CD4-positive, CD25-positive, alpha-beta regulatory T cell (primary cell): ENCODE data around the gene COPZ2. TPM values are rescaled to one million over a fixed set of nuclear protein-coding genes. Genes with fewer than 3 reads are reported as not detected.
A peak's percentile ranks its signal among the peaks of the same experiment; 100 is the strongest.

Experiments used
- ATAC-seq, 2 donors: fragments of 150-1000 bp; cut with Tn5 transposase; one replicate each; pipeline ENCODE4 v1.10.0; 2021; ENCODE audit warnings: low read depth in 2 of 2, moderate number of reproducible peaks in 2 of 2, moderate library complexity in 1 of 2
- DNase-seq, 3 donors: peaks; one replicate each; pipeline versions ENCODE4 v3.0.0 to v3.0.0-alpha.2; 2012 to 2022; ENCODE audit warnings: mixed read lengths in 1 of 3
- H3K27ac ChIP-seq: one replicate; pipeline ENCODE4 v1.7.0; 2013; ENCODE audit warnings: mild to moderate bottlenecking, low read length; ENCODE audit not compliant: insufficient read depth, poor library complexity, severe bottlenecking
- H3K27me3 ChIP-seq: one replicate; pipeline ENCODE4 v1.7.0; 2013; ENCODE audit warnings: low read length; ENCODE audit not compliant: control insufficient read depth, insufficient read depth
- H3K36me3 ChIP-seq: one replicate; pipeline ENCODE4 v1.7.0; 2013; ENCODE audit warnings: mild to moderate bottlenecking, low read length, moderate library complexity; ENCODE audit not compliant: control insufficient read depth, insufficient read depth
- H3K4me1 ChIP-seq: 2 replicates; pipeline ENCODE4 v1.7.0; 2013; ENCODE audit warnings: mild to moderate bottlenecking, low read length; ENCODE audit not compliant: insufficient read depth, control insufficient read depth, poor library complexity, severe bottlenecking
- H3K4me3 ChIP-seq: one replicate; pipeline ENCODE4 v1.7.0; 2013; ENCODE audit warnings: low read depth, mild to moderate bottlenecking, low read length, moderate library complexity
- H3K9me3 ChIP-seq, 2 experiments: 1 replicate in 1 of 2; 2 replicates in 1 of 2; pipeline ENCODE4 v1.7.0; 2013; ENCODE audit warnings: low read length in 2 of 2, mild to moderate bottlenecking in 1 of 2, moderate library complexity in 1 of 2; ENCODE audit not compliant: control insufficient read depth in 2 of 2
- H3K27ac Mint-ChIP-seq, 3 donors: one replicate each; pipeline ENCODE4 v1.8.0; 2020 to 2022; ENCODE audit warnings: mild to moderate bottlenecking in 3 of 3, mixed read lengths in 3 of 3, moderate library complexity in 2 of 3
- H3K27me3 Mint-ChIP-seq: one replicate; pipeline ENCODE4 v1.8.0; 2022; ENCODE audit warnings: mild to moderate bottlenecking, mixed read lengths
- H3K36me3 Mint-ChIP-seq: one replicate; pipeline ENCODE4 v1.8.0; 2020; ENCODE audit warnings: mixed read lengths
- H3K4me1 Mint-ChIP-seq, 4 donors: one replicate each; pipeline ENCODE4 v1.8.0; 2020 to 2022; ENCODE audit warnings: mixed read lengths in 4 of 4, mild to moderate bottlenecking in 1 of 4
- H3K4me3 Mint-ChIP-seq, 4 donors: one replicate each; pipeline ENCODE4 v1.8.0; 2020 to 2022; ENCODE audit warnings: mild to moderate bottlenecking in 4 of 4, mixed read lengths in 4 of 4, moderate library complexity in 3 of 4
- H3K9me3 Mint-ChIP-seq, 7 donors: one replicate each; pipeline ENCODE4 v1.8.0; 2020 to 2022; ENCODE audit warnings: mixed read lengths in 7 of 7, mild to moderate bottlenecking in 3 of 7, moderate library complexity in 2 of 7
- polyA plus RNA-seq, 4 donors: library from polyadenylated mRNA; unstranded; fragments of 300-500 nt; fragmentation: Illumina TruSeq; gene quantifications; one replicate each; pipeline ENCODE4 v1.2.3, GENCODE V29; 2021
- total RNA-seq: library from RNA; stranded (reverse); gene quantifications from one replicate; pipeline ENCODE4 v1.2.3, GENCODE V29; 2022

Gene COPZ2
- total and polyA plus RNA-seq, 5 donors from 2014 or later = 0.55 to 4.1 (median 1.8) TPM

DNA sequence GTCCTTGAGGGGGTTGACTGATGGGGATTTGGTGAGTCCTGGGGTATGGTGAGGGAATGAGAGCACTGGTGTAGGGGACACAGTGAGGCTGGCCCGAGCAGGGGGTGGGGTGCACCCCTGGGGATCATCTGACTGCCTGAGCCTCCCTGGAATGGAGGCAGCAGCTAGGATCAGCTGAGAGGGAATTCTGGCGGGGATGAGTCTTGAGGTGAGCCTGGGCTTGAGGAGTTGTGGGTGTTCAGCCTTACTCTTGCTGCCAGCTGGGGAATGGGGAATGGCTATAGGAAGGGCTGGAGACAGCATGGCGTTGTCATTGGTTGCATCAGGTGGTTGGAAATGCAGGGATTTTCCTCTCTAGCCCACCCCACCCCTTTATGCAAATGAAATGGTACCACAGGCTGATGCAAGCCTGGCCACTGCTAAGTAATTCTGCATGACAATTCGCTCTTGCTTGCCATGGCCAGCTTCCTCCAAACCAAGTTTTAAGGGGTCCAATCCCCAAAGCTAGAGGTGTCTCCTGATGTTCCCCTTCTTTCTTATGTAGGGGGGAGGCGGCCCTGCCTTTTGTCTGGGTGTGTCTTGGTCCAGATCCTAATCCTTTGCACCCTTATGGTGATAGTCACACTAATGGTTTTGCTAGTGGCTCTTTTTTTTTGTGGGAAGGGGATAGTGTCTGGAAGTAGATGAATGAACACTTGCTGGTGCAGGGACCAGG is 18.1 kb upstream of the COPZ2 start:
- no peaks in the 10 kb centered on the region for H3K27me3 ChIP-seq
- H3K4me1 Mint-ChIP-seq = peaks cover 1 to 49% (median 28%) of the 10 kb centered on the region in 4 donors
- H3K4me3 Mint-ChIP-seq = no peak overlapping the region
- H3K36me3 Mint-ChIP-seq = peaks cover 38% of the 10 kb centered on the region
- H3K9me3 Mint-ChIP-seq = no peaks in the 10 kb centered on the region
- peaks cover 23% of the 10 kb centered on the region for H3K4me1 ChIP-seq
- H3K36me3 ChIP-seq = peaks cover 70% of the 10 kb centered on the region
- peak overlapping the region; percentile 40 to 86 (median 78) for H3K27ac Mint-ChIP-seq
- no peak for DNase-seq
- H3K4me3 ChIP-seq = no peak overlapping the region
- no peak for ATAC-seq
- H3K27ac ChIP-seq = no peak overlapping the region
- H3K27me3 Mint-ChIP-seq = no peaks in the 10 kb centered on the region
- H3K9me3 ChIP-seq = no peaks in the 10 kb centered on the region

DNA sequence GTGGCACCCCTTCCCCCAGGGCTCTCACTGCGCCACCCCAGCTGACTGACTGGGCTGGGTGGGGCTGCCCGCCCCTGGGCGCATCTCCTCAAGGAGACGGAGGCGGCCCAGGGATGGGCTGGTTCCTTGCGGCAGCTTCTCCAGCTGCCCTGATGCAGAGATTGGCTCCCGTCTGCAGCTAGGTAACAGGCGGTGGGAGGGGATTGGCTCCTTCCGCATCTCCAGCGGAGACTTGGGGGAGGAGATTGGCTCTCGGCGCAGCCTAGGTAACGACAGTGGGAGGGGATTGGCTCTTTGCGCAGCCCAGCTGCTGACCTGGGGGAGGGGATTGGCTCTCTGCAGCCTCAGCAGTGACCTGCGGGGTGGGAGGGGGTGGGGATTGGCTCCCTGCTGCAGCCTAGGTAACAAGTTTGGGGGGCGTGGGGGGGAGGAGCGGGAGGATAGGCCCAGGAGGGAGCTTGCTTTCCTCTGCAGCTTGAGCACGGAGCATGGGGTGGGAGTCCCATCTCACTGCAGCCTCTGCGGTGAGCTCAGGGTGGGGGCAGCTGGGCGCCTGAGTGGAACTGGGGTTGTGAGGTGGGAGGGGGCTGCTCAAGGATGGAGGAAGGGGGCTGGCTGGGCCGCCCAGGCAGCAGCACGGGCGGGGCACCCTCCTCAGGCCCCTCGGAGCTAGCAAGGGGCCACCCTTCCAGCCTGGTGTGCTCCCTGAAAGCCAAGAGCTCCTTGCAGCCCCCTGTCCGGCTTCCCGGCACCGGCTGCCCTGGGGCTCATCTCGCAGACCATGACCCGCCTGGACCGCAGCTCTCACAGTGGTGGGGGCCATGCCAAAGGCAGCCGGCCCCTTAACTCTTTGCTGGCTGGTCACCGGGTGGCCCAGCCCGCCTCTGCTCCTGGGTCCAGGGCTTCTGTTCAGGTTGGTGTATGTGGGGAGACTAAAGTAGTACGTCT is 16.9 kb upstream of the COPZ2 start:
- Mint-ChIP-seq H3K4me3 (no peak overlapping the region), H3K4me1 (peaks cover 5 to 60% (median 38%) of the 10 kb centered on the region in 4 donors), H3K36me3 (peaks cover 42% of the 10 kb centered on the region), H3K9me3 (no peaks in the 10 kb centered on the region), H3K27ac (peak overlapping the region in 1 of 3 donors; percentile 78), H3K27me3 (no peaks in the 10 kb centered on the region)
- H3K9me3 ChIP-seq = no peaks in the 10 kb centered on the region
- no peak for DNase-seq
- ATAC-seq = no peak
- H3K27ac ChIP-seq = no peak overlapping the region
- H3K36me3 ChIP-seq = peaks cover 62% of the 10 kb centered on the region
- H3K4me1 ChIP-seq = peaks cover 34% of the 10 kb centered on the region
- no peaks in the 10 kb centered on the region for H3K27me3 ChIP-seq
- H3K4me3 ChIP-seq = no peak overlapping the region

DNA sequence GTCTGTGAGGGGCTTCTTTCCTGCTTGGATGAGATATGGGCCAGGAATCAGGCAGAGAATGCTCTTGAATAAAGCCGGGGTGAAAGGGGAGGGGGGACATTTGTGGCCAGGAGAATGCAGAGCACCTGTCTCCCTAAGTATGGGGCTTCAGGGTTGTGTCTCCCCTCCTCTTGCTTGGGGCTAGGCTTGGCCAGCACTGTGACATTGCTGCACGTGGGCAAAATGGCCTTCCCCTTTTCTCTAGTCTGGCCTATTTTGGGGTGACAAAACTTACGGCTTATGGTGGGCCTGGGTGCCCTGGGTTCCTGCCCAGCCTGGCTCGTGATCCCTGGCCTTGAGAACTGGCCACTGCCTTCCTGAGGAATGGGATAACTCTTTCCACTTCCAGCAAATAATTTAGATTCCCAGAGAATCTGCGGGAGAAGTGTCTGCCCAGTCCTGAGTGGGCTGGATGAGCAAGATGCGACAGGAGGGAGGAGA is 16.2 kb upstream of the COPZ2 start:
- no peaks in the 10 kb centered on the region for H3K27me3 ChIP-seq
- Mint-ChIP-seq H3K27me3 (no peaks in the 10 kb centered on the region), H3K4me1 (peaks cover 5 to 67% (median 43%) of the 10 kb centered on the region in 4 donors), H3K36me3 (peaks cover 37% of the 10 kb centered on the region), H3K27ac (no peak overlapping the region), H3K4me3 (no peak overlapping the region), H3K9me3 (no peaks in the 10 kb centered on the region)
- no peak overlapping the region for H3K27ac ChIP-seq
- peaks cover 41% of the 10 kb centered on the region for H3K4me1 ChIP-seq
- no peaks in the 10 kb centered on the region for H3K9me3 ChIP-seq
- no peak for ATAC-seq
- DNase-seq = no peak
- no peak overlapping the region for H3K4me3 ChIP-seq
- H3K36me3 ChIP-seq = peaks cover 55% of the 10 kb centered on the region

DNA sequence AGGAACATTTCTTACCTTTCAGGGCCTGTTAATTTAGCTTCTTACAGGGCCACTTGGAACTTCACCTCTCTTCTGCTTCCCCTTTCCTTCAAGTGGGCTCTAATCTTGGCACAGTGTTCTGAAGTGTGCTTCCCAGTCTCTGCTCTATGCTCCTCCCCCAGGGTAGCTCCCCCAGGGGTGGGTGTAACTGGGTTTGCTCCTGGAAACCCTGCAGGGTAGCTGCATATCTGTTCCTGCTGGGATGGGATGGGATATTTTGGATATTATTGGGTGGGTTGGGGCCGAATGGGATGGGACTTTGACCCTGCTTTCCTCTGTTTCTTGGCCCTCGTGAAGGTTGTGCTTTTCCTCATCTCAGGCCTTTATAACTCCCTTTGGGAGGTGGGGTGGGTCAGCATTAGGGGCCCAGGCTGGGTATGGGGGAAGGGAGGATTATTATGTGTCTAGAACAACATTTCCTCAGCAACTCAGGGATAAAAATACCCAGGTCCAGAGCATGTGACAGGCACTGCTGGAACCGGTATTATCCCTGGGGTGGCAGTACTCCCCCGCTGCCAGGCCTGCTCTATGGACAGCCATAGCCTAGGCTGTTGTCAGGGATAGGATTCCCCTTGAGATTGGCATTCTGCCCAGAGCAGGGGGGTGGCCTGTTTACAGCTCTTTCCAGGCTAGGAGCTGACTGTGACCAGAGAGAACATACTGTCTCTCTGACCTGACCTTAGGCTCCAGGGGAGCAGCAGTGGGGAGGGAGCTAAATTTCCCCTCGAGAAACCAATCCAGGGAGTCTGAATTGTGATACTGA is 15.6 kb upstream of the COPZ2 start:
- Mint-ChIP-seq H3K4me1 (peaks cover 5 to 68% (median 44%) of the 10 kb centered on the region in 4 donors), H3K27me3 (no peaks in the 10 kb centered on the region), H3K36me3 (peaks cover 32% of the 10 kb centered on the region), H3K27ac (peak overlapping the region in 1 of 3 donors; percentile 28), H3K4me3 (peak overlapping the region in 1 of 4 donors; percentile 52), H3K9me3 (no peaks in the 10 kb centered on the region)
- Histone ChIP-seq H3K36me3 (peaks cover 48% of the 10 kb centered on the region), H3K9me3 (no peaks in the 10 kb centered on the region), H3K4me3 (no peak overlapping the region), H3K27me3 (no peaks in the 10 kb centered on the region), H3K27ac (no peak overlapping the region), H3K4me1 (peaks cover 41% of the 10 kb centered on the region)
- ATAC-seq (no peak), DNase-seq (no peak)

- Mint-ChIP-seq H3K36me3 (peaks cover 27% of the 10 kb centered on the region), H3K27me3 (peaks cover 4% of the 10 kb centered on the region), H3K4me3 (peak overlapping the region in 2 of 4 donors; percentile 7 to 38), H3K4me1 (peaks cover 10 to 78% (median 48%) of the 10 kb centered on the region in 4 donors), H3K27ac (peak overlapping the region in 2 of 3 donors; percentile 28 to 83), H3K9me3 (no peaks in the 10 kb centered on the region)
- no peak for ATAC-seq
- Histone ChIP-seq H3K36me3 (peaks cover 35% of the 10 kb centered on the region), H3K4me3 (no peak overlapping the region), H3K27ac (no peak overlapping the region), H3K9me3 (no peaks in the 10 kb centered on the region), H3K4me1 (peaks cover 46% of the 10 kb centered on the region), H3K27me3 (no peaks in the 10 kb centered on the region)
- DNase-seq = no peak
These were observed 14.3 kb upstream of the COPZ2 start for GRCh38 chr17:48051706-48052486.

- Mint-ChIP-seq H3K27ac (peak overlapping the region in 1 of 3 donors; percentile 83), H3K27me3 (peaks cover 4% of the 10 kb centered on the region), H3K36me3 (peaks cover 23% of the 10 kb centered on the region)
These were observed 13.7 kb upstream of the COPZ2 start for GRCh38 chr17:48051283-48051682.

More at GRCh38 chr17:48051283-48051682, 13.7 kb upstream of the COPZ2 start:
- peaks cover 52% of the 10 kb centered on the region for H3K4me1 ChIP-seq
- H3K4me1 Mint-ChIP-seq = peaks cover 14 to 79% (median 47%) of the 10 kb centered on the region in 4 donors
- H3K4me3 Mint-ChIP-seq = peak overlapping the region in 2 of 4 donors; percentile 7 to 43
- no peak for ATAC-seq
- DNase-seq = no peak
- no peak overlapping the region for H3K27ac ChIP-seq
- no peaks in the 10 kb centered on the region for H3K9me3 ChIP-seq
- H3K27me3 ChIP-seq = no peaks in the 10 kb centered on the region
- peaks cover 29% of the 10 kb centered on the region for H3K36me3 ChIP-seq
- no peaks in the 10 kb centered on the region for H3K9me3 Mint-ChIP-seq
- no peak overlapping the region for H3K4me3 ChIP-seq
